OCI-LY7 (cell line): ENCODE data around the gene FAM216A. TPM values are rescaled to one million over a fixed set of nuclear protein-coding genes. Genes with fewer than 3 reads are reported as not detected.

Experiments used
- BruUV-seq: library from RNA; stranded (reverse); fragments of 400-500 nt; replicated peaks from 2 replicates; lab custom pipeline; 2021; lab: Mats Ljungman, UMichigan
- CTCF ChIA-PET: fragments of 300-600 bp; sonication (Branson Sonifier 250); formaldehyde crosslinking; loops from one replicate; lab custom pipeline; 2022; ENCODE audit warnings: antibody characterized with exemption; ENCODE audit not compliant: unreplicated experiment; lab: Charles Lee
- POLR2A ChIA-PET: fragments of 300-600 bp; sonication (Branson Sonifier 250); formaldehyde crosslinking; loops from one replicate; lab custom pipeline; 2022; ENCODE audit warnings: antibody characterized with exemption; lab: Charles Lee
- DNase-seq: peaks from one replicate; pipeline ENCODE4 v3.0.0-alpha.2; 2015; ENCODE audit warnings: low spot score
- H2AFZ ChIP-seq: fragments of 200-600 bp; sonication (generic), shearing (Covaris generic); 2 replicates; pipeline ENCODE4 v1.6.1; 2014; ENCODE audit warnings: mild to moderate bottlenecking, antibody characterized with exemption, low read length, moderate library complexity
- H3K27ac ChIP-seq: fragments of 200-600 bp; sonication (generic); 2 replicates; pipeline ENCODE4 v1.5.1; 2014; ENCODE audit warnings: mixed run types, low read depth, mild to moderate bottlenecking, moderate library complexity, low read length, inconsistent platforms; ENCODE audit not compliant: poor library complexity, severe bottlenecking
- H3K36me3 ChIP-seq: fragments of 200-600 bp; sonication (generic); 2 replicates; pipeline ENCODE4 v1.6.1; 2014; ENCODE audit warnings: mild to moderate bottlenecking, antibody characterized with exemption, low read length, moderate library complexity, mixed read lengths; ENCODE audit not compliant: insufficient read depth
- H3K4me1 ChIP-seq: fragments of 200-600 bp; sonication (generic); 2 replicates; pipeline ENCODE4 v1.5.1; 2014; ENCODE audit warnings: mild to moderate bottlenecking, low read length; ENCODE audit not compliant: insufficient read depth, poor library complexity, severe bottlenecking
- H3K4me2 ChIP-seq: fragments of 200-600 bp; sonication (generic); 2 replicates; pipeline ENCODE4 v1.6.1; 2014; ENCODE audit warnings: mild to moderate bottlenecking, low read length
- H3K4me3 ChIP-seq: fragments of 200-600 bp; sonication (generic); 2 replicates; pipeline ENCODE4 v1.5.1; 2014; ENCODE audit warnings: mild to moderate bottlenecking, low read depth, low read length; ENCODE audit not compliant: poor library complexity, severe bottlenecking
- H3K79me2 ChIP-seq: fragments of 200-600 bp; sonication (generic); 2 replicates; pipeline ENCODE4 v1.6.1; 2016; ENCODE audit warnings: low read depth, mild to moderate bottlenecking, low read length, moderate library complexity, mixed read lengths; ENCODE audit not compliant: insufficient read depth
- H3K9me2 ChIP-seq: fragments of 200-600 bp; sonication (generic); 2 replicates; pipeline ENCODE4 v1.6.1; 2016; ENCODE audit warnings: mild to moderate bottlenecking, low read length, mixed read lengths; ENCODE audit not compliant: insufficient read depth
- H3K9me3 ChIP-seq: fragments of 200-600 bp; sonication (generic); 2 replicates; pipeline ENCODE4 v1.6.1; 2014; ENCODE audit warnings: mild to moderate bottlenecking, mixed run types, low read length, mixed read lengths
- H4K20me1 ChIP-seq: fragments of 200-600 bp; sonication (generic); 2 replicates; pipeline ENCODE4 v1.6.1; 2014; ENCODE audit warnings: mild to moderate bottlenecking, antibody characterized with exemption, low read length, moderate library complexity, mixed read lengths; ENCODE audit not compliant: insufficient read depth
- EZH2phosphoT487 ChIP-seq: fragments of 200-600 bp; sonication (generic); IDR thresholded peaks from 2 replicates; pipeline ENCODE4 v1.6.1; 2018; ENCODE audit warnings: low read depth, borderline replicate concordance, mild to moderate bottlenecking, mixed run types, antibody characterized with exemption, low read length, moderate library complexity, mixed read lengths
- intact Hi-C: fragments of 100-400 bp; cut with micrococcal nuclease; formaldehyde crosslinking; loops from one replicate; pipeline ENCODE4 v1.10.0; 2022; ENCODE audit not compliant: unreplicated experiment
- total RNA-seq, 2 experiments: library from RNA; depleted of rRNA in 1 of 2; stranded (reverse); fragments of >200 nt in 1 of 2; shearing (Covaris generic) in 1 of 2; gene quantifications; 2 replicates each; pipeline ENCODE4 v1.2.3, GENCODE V29; 2014 to 2022
- TF ChIP-seq, protein P1 (sequence below): fragments of 200-600 bp; sonication (generic); conservative IDR thresholded peaks from 2 replicates; pipeline ENCODE4 v1.5.1; 2014; ENCODE audit warnings: mild to moderate bottlenecking, antibody characterized with exemption, low read length, moderate library complexity, mixed read lengths

FAM216A gene
- total RNA-seq, 2 experiments from 2014 or later: 62.4 to 62.5 TPM

DNA sequence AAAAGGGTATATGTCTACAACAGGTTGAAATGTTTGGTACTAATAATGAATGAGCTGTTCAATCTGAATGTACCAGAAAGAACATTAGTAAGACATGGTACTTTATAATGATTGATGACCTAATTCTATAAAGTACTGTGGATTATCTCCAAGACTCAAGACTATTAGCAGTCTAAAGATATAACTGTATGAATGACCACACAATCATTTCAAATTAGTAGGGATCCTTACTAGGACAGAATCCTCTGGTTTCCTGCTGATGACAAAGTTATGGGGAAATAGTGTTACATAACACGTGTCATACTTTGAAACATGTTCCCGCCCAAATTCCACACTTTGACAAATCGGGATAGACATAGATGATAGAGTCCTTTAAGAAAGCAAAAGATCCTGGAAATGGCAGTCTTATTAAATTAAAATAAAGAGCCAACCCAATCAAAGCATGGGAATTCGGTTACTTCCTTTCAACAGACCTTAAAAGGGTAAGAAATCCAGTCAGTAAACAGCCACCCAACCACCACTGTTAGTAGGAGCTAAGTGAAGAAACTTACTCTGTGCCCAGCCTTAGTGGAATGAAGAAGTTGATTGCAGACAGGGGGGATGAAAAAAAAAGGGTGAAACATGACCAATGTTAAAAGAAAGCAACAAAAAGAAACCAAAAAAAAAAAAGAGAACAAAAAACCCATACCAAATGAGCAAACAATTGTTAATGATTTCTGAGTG lies 30.5 kb downstream of the FAM216A start:
- peaks cover 29% of the 10 kb centered on the region for H3K4me1 ChIP-seq
- TF ChIP-seq EZH2phosphoT487: no peak
- TF ChIP-seq, protein P1, sequence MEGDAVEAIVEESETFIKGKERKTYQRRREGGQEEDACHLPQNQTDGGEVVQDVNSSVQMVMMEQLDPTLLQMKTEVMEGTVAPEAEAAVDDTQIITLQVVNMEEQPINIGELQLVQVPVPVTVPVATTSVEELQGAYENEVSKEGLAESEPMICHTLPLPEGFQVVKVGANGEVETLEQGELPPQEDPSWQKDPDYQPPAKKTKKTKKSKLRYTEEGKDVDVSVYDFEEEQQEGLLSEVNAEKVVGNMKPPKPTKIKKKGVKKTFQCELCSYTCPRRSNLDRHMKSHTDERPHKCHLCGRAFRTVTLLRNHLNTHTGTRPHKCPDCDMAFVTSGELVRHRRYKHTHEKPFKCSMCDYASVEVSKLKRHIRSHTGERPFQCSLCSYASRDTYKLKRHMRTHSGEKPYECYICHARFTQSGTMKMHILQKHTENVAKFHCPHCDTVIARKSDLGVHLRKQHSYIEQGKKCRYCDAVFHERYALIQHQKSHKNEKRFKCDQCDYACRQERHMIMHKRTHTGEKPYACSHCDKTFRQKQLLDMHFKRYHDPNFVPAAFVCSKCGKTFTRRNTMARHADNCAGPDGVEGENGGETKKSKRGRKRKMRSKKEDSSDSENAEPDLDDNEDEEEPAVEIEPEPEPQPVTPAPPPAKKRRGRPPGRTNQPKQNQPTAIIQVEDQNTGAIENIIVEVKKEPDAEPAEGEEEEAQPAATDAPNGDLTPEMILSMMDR: no peak
- CTCF ChIA-PET: no interaction called here
- no TSS peak for BruUV-seq
- no peaks in the 10 kb centered on the region for H3K9me2 ChIP-seq
- peaks cover 53% of the 10 kb centered on the region for H3K79me2 ChIP-seq
- H2AFZ ChIP-seq: no peak overlapping the region
- intact Hi-C loops: no loop called here
- peaks cover 53% of the 10 kb centered on the region for H3K36me3 ChIP-seq
- H3K4me3 ChIP-seq: peak overlapping the region; percentile 1
- no peak overlapping the region for H3K27ac ChIP-seq
- peaks cover 6% of the 10 kb centered on the region; the same call in 1 of the 2 replicates for H4K20me1 ChIP-seq
- peak overlapping the region; percentile 67 for H3K4me2 ChIP-seq
- POLR2A ChIA-PET: interaction anchor here (0.7 to 2.3 kb wide), 4 partner anchors 10 to 1778 kb away, joined by 3 to 11 read pairs (median 4); partner anchors contain the start of genes FAM216A and GPN3
- DNase-seq: no peak
- H3K9me3 ChIP-seq: no peaks in the 10 kb centered on the region

DNA sequence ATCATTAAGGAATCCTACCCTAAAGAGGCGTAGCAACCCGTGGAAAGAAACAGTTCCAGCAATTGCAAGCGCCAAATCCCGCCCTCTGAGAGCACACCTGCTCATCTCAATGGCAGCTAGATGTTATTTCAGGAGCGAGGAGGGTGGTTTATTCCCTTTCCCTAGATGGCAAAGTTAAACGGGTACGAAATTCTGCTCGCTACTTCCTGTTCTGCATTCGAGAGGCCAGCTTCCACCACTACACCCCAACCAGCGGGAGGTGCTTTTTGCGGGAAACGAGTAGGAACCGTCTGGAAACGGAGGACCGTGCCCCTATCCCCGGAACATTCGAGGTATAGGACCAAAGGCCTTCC lies 32.7 kb downstream of the FAM216A start:
- ChIA-PET CTCF (no interaction called here), POLR2A (interaction anchor here (1.0 to 2.3 kb wide), 4 partner anchors 33 to 51 kb away, joined by 3 to 11 read pairs (median 8); partner anchors contain the start of genes ARPC3, FAM216A and GPN3)
- peaks cover 2% of the 10 kb centered on the region; the same call in 1 of the 2 replicates for H4K20me1 ChIP-seq
- no peaks in the 10 kb centered on the region for H3K9me3 ChIP-seq
- peaks cover 29% of the 10 kb centered on the region for H3K4me1 ChIP-seq
- H3K79me2 ChIP-seq: peaks cover 50% of the 10 kb centered on the region
- no TSS peak for BruUV-seq
- intact Hi-C loops: no loop called here
- H3K36me3 ChIP-seq: peaks cover 31% of the 10 kb centered on the region
- H3K4me2 ChIP-seq: peak overlapping the region; percentile 67
- peak overlapping the region; percentile 72 for H3K27ac ChIP-seq
- TF ChIP-seq EZH2phosphoT487: no peak
- TF ChIP-seq, protein P1: 0 out of 2 replicates have a peak, but pooled peaks have one; percentile 22
- H3K4me3 ChIP-seq: peak overlapping the region; percentile 93
- DNase-seq: peak; percentile 46
- H3K9me2 ChIP-seq: no peaks in the 10 kb centered on the region
- peak overlapping the region; percentile 19; the same call in 1 of the 2 replicates for H2AFZ ChIP-seq
